8988T (cell line): Measurements from ENCODE around the gene C1QL1.
"Not testable (repeated sequence)": the region's sequence is repeated elsewhere in the genome, so short reads cannot be mapped to it uniquely, and the experiment has no call there.

Experiments used
- DNase-seq: peaks from one replicate; pipeline ENCODE4 v3.0.0; 2011

Gene C1QL1

DNA sequence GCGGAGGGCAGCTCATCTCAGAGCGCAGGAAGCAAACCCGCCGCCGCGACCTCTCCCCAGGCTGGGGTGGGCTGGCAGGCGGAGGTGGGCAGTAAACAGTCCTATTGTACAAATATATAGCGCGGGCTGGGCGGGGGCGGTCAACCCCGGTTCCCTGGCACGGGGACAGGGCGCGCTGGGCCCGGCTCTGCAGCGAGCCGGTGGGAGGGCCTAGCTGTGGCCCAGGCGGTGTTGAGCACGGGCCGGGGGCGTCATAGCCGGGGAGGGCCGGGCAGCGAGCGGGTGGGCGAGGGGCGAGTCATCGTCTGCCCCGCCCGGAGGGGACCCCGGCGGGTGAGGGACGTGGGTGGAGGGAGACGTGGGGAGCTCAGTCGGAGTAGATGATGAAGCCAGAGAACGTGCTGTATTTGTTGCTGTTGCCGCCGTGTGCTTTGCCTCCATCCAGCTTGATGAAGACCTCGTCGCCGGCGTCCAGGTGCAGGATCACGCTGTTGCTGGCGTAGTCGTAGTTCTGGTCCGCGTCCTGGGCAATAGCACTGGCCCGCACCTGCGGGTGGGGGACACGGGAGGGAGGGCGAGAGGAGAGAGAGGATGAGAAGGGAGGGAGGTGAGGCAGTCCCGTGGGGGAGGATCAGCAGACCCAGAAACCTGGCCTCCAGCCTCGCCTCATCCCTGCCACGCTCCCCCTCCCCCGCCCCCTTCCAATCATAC, 8.1 kb downstream of the C1QL1 start:
- no peak for DNase-seq

DNA sequence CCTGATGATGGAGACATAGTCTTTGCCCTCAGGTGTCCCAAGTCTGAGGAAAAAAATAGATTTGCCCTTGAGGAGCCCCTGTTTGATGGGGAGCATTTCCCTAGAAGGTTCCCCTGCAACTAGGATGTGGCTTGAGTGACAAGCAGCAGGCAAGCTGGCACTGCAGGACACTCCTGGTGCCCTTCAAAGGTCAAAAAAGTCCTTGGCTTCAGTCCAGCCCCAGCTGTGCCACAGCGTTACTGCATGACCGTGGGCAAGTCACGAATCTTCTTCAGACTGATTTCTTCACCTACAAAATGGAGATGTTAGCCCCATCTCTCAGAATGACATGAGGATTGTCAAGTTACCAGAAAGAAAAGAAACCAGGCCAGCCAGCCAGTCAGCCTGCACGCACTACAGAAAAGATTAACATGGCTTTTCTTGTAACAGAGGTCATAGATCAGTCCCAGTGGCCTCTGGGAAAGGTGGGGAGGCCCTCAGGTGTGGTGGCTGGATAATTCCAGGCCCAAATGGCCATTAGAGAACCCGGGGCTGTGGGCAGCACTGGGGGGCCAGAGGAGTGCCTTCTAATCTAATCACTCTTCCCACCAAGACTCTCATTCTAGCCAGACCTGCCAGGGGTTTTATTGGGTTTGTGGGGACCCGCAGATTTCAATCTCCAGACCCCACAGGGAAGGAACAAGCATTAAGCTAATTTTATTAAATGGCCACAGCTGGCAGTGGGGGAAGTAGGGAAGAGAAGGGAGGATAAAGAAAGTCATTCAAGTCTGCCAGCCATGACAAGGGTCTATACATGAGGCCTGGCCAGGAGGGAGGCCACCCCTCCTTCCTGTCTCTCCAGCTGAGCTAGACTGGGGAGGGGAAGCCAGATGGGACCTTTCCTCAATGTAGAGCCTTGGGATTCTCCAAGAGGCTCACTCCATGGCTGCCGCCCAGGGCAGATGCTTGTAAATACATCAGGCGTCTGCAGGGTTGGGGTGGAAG, 10.8 kb downstream of the C1QL1 start:
- DNase-seq, result no peak

DNA sequence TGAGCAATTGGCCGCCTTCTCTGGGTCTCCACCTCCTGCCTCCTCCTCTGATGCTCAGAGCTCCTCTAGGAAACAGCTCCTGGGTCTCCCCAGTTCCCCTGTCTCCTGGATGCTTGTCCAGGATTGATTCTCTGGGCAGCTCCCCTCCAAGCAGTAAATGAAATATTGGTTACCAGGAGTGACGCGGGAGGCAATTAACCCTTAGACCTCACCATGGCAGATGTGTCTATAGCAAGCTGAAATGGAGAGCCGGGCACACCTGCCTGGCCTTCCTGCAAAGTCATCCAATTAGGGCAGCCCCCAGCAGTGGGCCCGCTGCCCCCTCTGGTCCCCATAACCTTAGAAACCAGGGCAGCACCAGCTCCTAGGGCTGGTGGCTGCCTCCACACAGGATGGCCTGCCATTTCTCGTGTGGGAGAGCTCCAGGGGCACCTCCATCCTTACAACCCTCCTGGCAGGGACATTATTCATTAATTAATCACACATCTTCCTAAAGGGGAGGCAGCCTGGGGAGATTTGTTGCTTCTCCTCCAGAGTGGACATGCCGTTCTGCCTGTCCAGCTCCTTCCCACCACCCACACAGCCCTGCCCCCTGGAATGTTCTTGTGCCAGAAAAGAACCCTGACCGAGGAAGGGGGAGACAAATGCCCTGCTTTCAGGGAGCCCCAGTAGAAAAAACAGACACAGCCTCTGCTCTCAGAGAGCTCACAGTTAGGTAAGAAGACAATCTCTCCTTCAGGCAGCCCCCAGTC, 12.3 kb downstream of the C1QL1 start:
- DNase-seq, result no peak

DNA sequence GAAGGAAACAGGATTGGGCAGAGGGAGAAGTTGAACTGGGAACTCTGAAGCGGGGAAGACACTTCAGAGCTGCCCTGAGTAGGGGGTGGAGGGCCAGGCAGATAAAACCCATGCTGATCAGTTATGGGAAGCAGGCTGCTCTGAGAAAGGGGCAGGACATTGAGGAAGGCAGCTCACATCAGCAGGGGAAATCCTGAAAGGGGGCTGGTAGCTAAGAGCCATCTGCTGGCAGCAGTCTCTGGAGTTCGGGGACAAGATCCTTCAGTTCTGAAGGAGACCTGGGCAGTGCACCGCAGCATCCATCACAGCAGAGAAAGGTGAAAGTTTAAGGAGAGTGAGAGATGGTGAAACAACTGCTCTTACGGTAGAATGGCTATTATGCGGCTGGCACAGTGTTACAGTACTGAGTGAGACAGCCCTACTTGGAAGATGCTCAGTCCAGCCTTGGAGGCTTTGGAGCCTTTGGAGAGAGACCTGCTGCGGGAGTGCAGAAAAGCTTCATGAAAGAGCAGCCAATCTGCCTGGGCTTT, 15.1 kb downstream of the C1QL1 start:
- no peak for DNase-seq

DNA sequence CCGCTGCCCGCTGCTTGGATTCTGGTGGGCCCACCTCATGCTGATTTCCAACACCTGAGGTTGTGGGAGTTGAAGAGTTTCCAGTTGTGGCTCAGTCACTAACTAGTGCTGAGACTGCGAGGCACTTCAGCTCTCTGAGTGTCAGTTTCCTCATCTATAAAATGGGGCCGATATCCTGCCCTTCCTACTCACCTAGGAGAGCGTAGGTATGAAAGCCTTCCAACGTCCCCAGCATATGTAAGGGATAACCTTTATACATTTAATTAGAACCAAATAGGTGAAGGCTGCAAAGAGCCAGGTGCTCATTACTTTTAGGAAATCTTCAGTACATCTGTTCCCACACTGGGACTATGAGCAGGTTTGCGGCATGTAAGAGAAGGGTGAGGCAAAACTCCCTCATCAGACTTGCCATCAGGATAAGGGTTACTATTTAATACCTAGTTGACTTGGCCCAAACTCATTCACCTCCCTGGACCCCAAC, 19.7 kb downstream of the C1QL1 start:
- DNase-seq, result no peak

DNA sequence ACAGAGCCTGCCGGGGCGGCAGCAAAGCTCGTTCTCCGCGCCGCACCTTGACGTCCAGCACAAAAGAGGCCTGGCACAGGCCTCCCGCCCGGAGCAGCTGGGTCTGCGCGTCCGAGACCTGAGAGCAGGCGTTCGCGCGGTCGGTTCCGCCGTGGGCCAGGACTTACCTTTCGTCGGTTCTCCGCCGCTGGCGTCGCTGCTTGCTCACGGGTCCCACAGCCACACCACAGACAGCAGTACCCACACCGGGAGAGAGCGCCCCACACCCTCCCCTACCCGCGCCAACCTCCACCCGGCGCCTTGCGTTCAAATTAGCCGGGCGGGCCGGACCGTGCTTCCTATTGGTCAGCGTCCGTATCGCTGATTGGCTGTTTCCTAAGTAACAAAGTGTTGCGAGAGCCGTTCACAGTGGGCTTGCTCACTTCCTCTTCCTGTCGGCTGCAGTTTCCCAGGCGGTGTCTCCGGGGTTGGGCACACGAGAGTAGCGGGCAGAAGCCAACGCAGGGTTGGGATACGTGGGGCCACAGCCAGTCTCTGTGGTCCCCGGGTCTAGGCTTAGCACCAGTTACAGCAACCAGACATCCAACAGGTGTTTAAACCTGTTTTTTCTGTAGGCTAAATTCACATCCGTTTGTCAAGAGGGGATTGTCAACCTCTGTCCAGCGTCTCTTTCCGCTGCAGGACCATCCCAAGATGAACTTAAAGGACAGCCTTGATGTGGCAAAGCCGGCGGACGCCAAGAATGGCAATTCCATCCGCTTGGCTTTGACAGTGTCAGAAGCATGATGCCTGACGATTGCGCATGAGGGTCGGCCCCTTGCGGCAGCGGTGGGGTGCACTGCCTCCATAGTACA, 20.4 kb downstream of the C1QL1 start, which contains the start of gene KIF18B:
TSS of gene KIF18B (minus strand) at position 313 of the 854 bp plus-strand sequence. CDS start 11,429 bp downstream, outside the sequence.
- peak; percentile 80 for DNase-seq

DNA sequence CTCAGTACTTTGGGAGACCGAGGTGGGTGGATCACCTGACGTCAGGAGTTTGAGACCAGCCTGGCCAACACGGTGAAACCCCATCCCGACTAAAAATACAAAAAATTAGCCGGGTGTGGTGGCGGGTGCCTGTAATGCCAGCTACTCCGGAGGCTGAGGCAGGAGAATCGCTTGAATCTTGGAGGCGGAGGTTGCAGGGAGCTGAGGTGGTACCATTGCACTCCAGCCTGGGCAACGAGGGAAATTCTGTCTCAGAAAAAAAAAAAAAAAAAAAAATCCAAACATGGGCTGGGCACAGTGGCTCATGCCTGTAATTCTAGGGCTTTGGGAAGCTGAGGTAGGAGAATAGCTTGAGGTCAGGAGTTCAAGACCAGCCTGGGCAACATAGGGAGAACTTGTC, 22.5 kb downstream of the C1QL1 start:
- DNase-seq, result not testable (repeated sequence)

DNA sequence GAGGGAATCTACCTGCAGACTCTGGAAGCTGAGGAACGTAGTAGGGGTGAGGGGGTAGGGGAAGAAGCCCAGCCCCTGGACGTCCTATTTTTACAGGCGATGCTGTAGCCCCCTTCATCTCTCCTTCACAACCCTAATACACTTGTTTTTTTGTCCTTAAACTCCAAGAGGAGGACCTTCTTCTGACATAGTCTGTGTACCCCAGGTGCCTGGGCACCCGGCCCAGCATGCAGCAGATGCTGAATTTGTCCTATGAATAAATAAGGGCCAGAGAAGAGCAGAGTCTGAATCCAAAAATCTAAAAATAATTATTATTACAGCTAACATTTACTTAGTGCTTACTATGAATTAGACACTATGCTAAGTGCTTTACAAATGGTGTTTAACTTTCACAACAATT, 25.6 kb downstream of the C1QL1 start:
- DNase-seq, result no peak

DNA sequence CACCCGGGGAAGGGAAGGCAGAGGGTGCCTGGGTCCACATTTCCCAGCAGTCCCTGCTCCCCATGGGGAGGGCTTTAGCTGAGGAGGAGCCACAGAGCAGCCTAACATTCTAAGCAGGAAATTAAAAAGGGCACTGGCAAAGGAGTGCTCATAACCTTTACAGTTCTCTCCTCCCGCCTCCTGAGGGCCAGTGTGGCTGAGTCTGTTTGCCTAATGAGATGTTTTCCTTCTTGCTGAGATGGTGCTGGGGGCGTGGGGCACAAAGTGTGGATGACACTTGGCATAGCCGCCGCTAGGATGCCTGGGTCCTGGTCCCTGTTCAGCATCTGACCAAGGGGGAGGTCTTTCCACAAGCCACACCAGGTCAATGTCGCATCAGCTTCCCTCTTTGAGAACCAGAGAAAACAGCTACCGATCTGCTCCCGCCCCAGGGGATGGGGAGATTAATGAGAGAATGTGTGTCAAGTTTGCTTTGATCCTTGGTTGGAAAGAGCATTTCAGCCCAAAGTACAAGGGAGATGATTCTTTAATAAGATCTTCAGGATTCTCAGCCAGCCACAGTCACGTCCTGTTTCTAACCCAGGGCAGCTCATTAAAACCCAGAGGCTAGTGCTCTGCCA, 26.3 kb downstream of the C1QL1 start:
- no peak for DNase-seq

DNA sequence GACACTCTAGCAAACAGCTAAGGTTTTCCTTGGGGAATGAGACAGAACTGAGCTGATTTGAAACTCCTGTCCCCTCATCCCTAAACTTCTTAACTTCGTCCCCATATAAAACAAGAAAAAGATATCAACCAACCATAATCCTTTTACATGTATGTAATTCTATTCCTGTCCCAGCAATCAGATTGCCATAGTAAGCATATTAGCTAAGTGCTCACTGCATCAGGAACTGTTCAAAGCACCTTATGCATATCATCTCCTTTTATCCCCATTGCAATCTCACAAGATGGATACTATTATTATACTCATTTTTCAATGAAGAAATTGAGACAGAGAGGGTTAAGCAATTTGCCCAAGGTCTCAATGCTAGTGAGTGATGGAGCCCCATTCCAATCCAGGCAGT, 27.3 kb downstream of the C1QL1 start:
- DNase-seq, result no peak

DNA sequence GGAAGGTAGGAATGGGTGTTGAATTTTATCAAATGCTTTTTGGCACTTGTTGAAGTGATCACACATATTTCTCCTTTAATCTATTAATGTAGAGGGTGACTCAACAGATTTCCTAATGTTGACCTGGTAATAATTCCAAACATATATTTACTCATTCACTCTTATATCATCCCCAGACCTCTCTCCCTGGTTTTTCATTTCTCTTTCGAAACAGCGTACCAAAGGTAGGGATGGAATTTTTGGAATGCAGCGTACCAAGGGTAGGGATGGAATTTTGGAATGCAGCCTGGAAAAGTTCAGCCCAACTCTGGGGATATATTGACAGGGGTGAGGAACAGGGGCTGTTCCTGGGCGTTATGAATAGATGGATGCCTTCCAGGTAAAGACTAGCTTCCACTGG, 27.8 kb downstream of the C1QL1 start:
- DNase-seq, result no peak

DNA sequence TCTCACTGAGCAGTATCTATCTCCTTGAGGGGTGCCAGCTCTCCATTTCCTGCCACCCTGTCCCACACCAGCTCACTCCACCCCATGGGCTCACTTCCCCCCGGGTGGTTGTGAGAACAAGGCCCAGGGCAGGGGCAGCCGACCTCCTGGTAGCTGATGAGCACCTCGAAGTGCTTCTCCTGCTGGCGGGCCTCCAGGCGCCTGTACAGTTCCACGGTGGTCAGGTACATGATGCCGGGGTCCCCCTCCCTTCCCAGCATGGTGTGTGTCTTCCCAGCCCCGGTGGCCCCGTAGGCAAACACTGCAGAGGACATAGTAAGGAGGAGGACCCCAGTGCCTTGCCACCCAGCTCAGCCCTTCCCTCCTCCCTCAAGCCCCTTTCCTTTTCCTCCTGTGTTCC, 33.0 kb downstream of the C1QL1 start:
- DNase-seq, result no peak

DNA sequence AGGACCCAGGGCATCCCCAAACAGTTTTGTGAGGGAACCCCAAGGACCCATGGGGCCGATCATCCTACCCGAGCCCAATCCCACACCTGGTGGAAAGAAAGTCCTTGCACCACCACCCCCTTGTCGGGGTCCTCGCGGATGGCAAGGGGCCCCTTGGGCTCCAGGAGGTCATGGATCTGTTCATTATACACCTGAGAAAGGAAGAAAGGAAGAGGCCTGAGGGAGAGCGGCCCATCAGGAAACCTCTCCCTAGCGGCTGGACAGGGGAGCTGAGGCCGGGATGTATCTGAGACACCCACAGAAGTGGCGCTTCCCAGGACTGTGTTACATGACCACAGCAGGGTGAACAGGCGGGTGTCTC, 33.4 kb downstream of the C1QL1 start:
- no peak for DNase-seq

DNA sequence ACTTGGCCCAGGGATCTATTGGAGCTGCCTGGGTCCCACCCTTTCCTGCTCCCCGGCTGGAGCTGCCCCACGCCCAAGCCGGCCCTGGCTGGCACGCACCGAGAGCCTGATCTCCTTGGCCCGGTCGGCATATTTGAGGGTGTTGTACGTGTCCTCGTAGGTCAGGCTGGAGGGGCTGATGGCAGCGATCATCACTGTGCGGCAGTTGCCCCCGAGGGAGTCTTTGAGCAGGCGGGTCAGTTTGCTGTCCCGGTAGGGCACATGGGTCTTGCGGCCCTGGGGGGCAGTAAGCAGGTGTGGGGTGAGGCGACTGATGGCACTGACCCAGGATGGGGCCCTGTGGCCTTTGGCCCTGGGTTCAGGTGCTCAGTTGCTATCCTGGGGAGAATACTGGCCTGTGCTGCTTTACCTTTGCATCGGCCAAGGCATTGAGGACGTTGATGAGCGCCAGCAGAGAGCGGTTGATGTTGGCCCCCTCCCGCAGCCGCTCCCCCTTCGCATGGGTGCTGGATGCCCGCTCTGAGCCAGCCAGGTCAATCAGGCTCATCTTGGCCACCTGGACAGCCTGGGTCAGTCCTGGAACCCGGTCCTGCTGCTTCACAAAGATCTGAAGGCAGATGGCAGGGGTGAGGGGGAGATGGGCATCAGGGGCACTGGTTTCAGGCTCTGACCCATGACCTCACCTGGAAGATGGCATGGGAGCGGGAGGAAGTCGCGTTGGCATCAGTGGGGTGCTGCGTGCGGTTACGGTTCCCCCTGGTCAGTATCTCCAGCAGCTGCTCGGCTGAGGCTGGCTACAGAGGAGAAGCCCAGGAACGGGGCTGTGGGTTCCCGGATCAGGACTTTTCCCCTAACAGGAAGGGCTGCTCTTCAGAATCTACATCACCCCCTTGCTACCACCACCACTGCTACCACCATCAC, 34.0 kb downstream of the C1QL1 start:
- DNase-seq, result no peak

DNA sequence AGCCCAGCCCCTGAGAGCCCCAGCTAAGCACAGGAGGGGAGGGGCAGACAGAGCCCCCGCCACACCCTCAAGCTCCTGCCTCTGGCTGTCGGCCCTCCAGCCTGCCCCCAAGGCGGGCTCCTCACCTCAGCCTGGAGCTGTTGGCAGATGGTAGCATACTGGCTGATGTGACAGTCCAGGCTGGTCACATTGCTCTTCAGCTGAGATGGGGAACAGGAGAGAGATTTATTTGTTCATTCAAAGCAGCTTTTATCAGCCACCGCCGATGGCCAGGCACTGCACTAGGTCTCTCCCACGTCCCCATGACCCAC, 35.4 kb downstream of the C1QL1 start:
- no peak for DNase-seq

DNA sequence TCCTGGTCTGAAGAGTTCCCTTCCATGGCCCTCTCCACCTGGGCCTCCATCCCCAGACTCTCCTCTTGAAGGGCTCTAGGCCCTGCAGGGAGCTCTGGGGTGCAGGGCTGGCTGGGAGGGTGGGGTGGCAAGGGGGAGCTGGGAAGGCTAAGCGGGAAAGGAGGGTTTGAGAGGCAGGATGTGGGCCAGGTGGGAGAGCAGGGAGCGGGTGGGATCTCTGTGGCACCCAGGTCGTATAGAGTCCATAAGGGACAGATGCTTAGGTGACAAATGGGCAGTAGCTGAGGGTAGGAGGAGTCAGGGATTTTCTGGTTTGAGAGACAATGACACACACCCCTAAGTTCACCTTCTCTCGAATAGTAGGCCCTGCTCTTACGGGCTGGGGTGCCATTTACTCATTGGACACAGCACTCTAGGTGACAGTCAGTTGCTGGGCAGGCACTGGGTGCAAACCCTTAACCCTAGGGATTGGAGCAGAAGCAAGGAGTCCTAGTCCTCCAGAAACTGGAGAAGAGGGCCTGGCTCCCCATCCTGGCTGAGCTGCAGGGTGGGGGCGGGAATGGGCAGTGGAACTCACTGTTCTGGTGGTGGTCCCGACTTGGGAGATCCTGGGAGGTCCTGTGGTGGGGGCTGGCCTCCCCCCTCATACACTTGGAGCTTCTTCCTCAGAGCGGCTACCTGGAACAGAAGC, 35.9 kb downstream of the C1QL1 start:
- DNase-seq, result no peak

DNA sequence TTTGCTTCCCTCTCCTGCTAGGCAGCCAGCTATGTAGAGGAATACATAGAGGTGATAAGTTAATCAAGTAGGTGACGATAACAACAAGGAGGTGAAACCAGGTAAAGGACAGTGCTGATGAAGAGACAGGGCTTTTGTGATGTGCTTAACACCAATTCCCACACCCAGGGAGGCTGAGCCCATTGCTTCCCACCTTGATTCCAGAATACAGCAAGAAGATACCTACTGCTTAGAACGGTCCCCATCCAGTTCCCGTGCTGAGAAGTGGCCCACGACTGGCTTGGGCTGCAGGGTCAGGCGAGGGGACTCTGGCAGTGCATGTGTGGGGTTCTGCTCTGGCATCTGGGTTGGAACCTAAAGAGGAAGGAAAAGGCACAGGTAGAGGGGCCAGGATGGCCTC, 36.7 kb downstream of the C1QL1 start:
- DNase-seq, result no peak

DNA sequence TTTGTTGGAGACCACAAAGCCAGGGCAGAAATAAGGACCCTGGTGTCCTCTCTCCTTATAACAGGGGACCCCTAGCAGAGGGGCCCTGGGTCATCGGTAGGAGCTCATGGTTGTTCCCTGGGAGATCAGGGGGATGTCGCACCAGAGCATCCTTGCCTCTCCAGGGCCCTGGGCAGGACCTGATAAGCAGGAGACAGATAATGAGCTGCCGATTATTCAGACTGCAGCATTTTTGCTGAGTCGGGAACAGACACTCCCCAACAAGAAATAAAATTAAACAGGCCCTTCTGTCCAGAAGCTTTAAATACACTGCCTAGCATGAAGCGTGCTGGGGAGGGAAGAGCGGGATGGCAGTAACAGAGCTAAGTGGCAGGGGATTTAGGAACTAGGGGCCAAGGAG, 37.4 kb downstream of the C1QL1 start:
- no peak for DNase-seq

DNA sequence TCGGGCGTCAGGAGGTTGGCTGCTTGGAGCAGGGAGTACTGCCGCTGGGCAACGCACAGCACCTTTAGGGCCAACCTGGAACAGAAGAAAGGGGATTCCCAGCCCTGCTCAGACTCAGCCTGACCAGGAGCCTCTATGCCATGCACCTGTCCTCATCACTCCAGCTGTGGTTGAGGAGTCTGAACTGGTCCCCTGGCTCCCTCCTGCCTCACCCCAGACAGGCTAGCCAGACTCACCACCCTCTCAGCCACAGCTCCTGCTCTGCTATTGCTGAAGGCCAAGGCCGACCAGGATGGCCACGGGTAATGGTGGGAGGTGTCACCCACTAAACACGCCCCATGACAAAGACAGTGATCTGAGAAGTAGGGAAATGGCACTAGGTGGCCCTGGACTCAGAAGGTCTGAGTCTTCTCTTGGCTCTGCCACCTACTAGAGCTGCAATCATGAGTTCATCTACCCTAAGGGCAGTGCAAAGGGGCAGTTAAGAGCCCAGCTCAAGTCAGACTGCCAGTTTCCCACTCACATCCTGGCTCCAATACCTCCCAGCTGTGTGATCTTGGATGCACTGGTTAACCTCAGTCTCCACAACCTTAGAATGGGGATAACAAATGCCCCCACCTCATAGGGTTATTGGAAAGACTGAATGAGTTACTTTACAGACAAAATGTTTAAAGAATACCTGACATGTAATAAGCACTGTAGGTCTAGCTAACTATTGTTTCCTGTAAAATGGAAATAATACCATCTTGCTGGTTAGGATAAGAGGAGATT, 39.0 kb downstream of the C1QL1 start:
- DNase-seq, result no peak
